Thyroid gland (tissue), 4 donors: ENCODE results near the gene PSG2. TPM values are rescaled to one million over a fixed set of nuclear protein-coding genes. Genes with fewer than 3 reads are reported as not detected.
"Not testable (repeated sequence)": the region's sequence is repeated elsewhere in the genome, so short reads cannot be mapped to it uniquely, and the experiment has no call there.

ENCODE experiments used
- DNase-seq, 2 donors: peaks; one replicate each; pipeline ENCODE4 v3.0.0-alpha.2; 2019
- H3K27ac ChIP-seq, 3 donors: fragments of 200-600 bp; sonication (generic); 1 replicate in 2 of 3; 2 replicates in 1 of 3; pipeline ENCODE4 v1.5.1; 2016 to 2019; ENCODE audit warnings: mild to moderate bottlenecking in 1 of 3, moderate library complexity in 1 of 3
- H3K27me3 ChIP-seq: fragments of 200-600 bp; sonication (generic); one replicate; pipeline ENCODE4 v1.5.1; 2019
- H3K36me3 ChIP-seq, 2 donors: fragments of 200-600 bp; sonication (generic); one replicate each; pipeline ENCODE4 v1.5.1; 2016 to 2019
- H3K4me1 ChIP-seq, 2 donors: fragments of 200-600 bp; sonication (generic); one replicate each; pipeline ENCODE4 v1.5.1; 2017 to 2019
- H3K4me3 ChIP-seq, 3 donors: fragments of 200-600 bp; sonication (generic); replicated peaks in 1 of 3; 1 replicate in 2 of 3; 2 replicates in 1 of 3; pipeline ENCODE4 v1.5.1; 2016; ENCODE audit warnings: mild to moderate bottlenecking in 1 of 3
- H3K9me3 ChIP-seq: fragments of 200-600 bp; sonication (generic); one replicate; pipeline ENCODE4 v1.5.1; 2017
- CTCF ChIP-seq, 6 experiments: fragments of 200-600 bp in 3 of 6; fragments of 450-650 bp in 3 of 6; sonication (generic) in 3 of 6; IDR thresholded peaks; one replicate each; pipeline ENCODE4 v1.5.1; 2016 to 2019; ENCODE audit warnings: antibody characterized with exemption in 6 of 6, mild to moderate bottlenecking in 2 of 6, inconsistent platforms in 1 of 6, moderate library complexity in 1 of 6
- POLR2A ChIP-seq, 2 donors: fragments of 450-650 bp; IDR thresholded peaks; one replicate each; pipeline ENCODE4 v1.6.1; 2017; ENCODE audit warnings: antibody characterized with exemption in 2 of 2, mild to moderate bottlenecking in 2 of 2, moderate library complexity in 1 of 2
- WGBS, 2 donors: methylation state at CpG; one replicate each; pipeline ENCODE4 v1.1.5; 2017; 5-methylcytosine and 5-hydroxymethylcytosine counted together
- intact Hi-C: fragments of 100-400 bp; cut with DNase I; formaldehyde crosslinking; loops from one replicate; pipeline ENCODE4 v1.15.1; 2023
- total RNA-seq, 4 donors: library from RNA; depleted of rRNA; stranded (reverse); fragments of >200 nt; gene quantifications; one replicate each; pipeline ENCODE4 v1.2.3, GENCODE V29; 2016

Gene PSG2
- total RNA-seq, 4 donors from 2014 or later: not detected

GRCh38 chr19:43084196-43084832 lies 1.8 kb upstream of the PSG2 start:
- H3K27ac ChIP-seq, H3K9me3 ChIP-seq, H3K4me1 ChIP-seq, H3K36me3 ChIP-seq, H3K27me3 ChIP-seq, H3K4me3 ChIP-seq, intact Hi-C loops: not testable (repeated sequence)
- 51 to 64% methylated on average over 12 of the region's 12 CpGs for WGBS, 2 donors
- DNase-seq: peak in 1 of 2 donors; percentile 8
- TF ChIP-seq CTCF (IDR thresholded peaks at IDR 0.05): peak in 3 of 6 experiments; percentile 32 to 68 (median 43)

- 93 to 95% methylated on average over 9 of the region's 9 CpGs for WGBS, 2 donors
- H3K27me3 ChIP-seq, intact Hi-C loops, H3K27ac ChIP-seq, H3K4me1 ChIP-seq, H3K36me3 ChIP-seq, DNase-seq, H3K4me3 ChIP-seq, H3K9me3 ChIP-seq: not testable (repeated sequence)
Measured at GRCh38 chr19:43083721-43084120, 1.2 kb upstream of the PSG2 start.

- Histone ChIP-seq H3K27me3 (no peaks in the 10 kb centered on the region), H3K36me3 (no peaks in the 10 kb centered on the region), H3K4me1 (no peaks in the 10 kb centered on the region), H3K9me3 (no peaks in the 10 kb centered on the region), H3K27ac (no peak overlapping the region), H3K4me3 (no peak overlapping the region)
- WGBS, 2 donors: 88 to 91% methylated on average over 4 of the region's 4 CpGs
- no peak for TF ChIP-seq POLR2A (IDR thresholded peaks at IDR 0.05)
- no peak for TF ChIP-seq CTCF (IDR thresholded peaks at IDR 0.05)
- intact Hi-C loops: no loop called here
- DNase-seq: no peak
Measured at GRCh38 chr19:43078311-43078710, 4.2 kb downstream of the PSG2 start.

- H3K9me3 ChIP-seq, H3K36me3 ChIP-seq, intact Hi-C loops, H3K4me3 ChIP-seq, H3K4me1 ChIP-seq, DNase-seq, H3K27me3 ChIP-seq, H3K27ac ChIP-seq: not testable (repeated sequence)
- 79 to 81% methylated on average over 4 of the region's 4 CpGs for WGBS, 2 donors
Measured at GRCh38 chr19:43077881-43078280, 4.6 kb downstream of the PSG2 start.

- H3K9me3 ChIP-seq, H3K4me3 ChIP-seq, DNase-seq, intact Hi-C loops, H3K4me1 ChIP-seq, H3K36me3 ChIP-seq, H3K27ac ChIP-seq, H3K27me3 ChIP-seq: not testable (repeated sequence)
- 61 to 72% methylated on average over 3 of the region's 3 CpGs for WGBS, 2 donors
Measured at GRCh38 chr19:43062418-43062817, 20.1 kb downstream of the PSG2 start.

- 78 to 81% methylated on average over 3 of the region's 3 CpGs for WGBS, 2 donors
- H3K4me1 ChIP-seq, DNase-seq, H3K9me3 ChIP-seq, intact Hi-C loops, H3K4me3 ChIP-seq, H3K27ac ChIP-seq, H3K36me3 ChIP-seq, H3K27me3 ChIP-seq: not testable (repeated sequence)
Measured at GRCh38 chr19:43061326-43061725, 21.2 kb downstream of the PSG2 start.

- 64 to 78% methylated on average over 3 of the region's 3 CpGs for WGBS, 2 donors
- DNase-seq, H3K4me1 ChIP-seq, H3K9me3 ChIP-seq, intact Hi-C loops, H3K4me3 ChIP-seq, H3K27me3 ChIP-seq, H3K27ac ChIP-seq, H3K36me3 ChIP-seq: not testable (repeated sequence)
Measured at GRCh38 chr19:43060254-43060653, 22.2 kb downstream of the PSG2 start.

- 85% methylated on average over 2 of the region's 2 CpGs; no CpG with 5 or more reads in 1 of the 2 donors for WGBS, 2 donors
- H3K4me3 ChIP-seq, H3K36me3 ChIP-seq, H3K4me1 ChIP-seq, intact Hi-C loops, DNase-seq, H3K27me3 ChIP-seq, H3K27ac ChIP-seq, H3K9me3 ChIP-seq: not testable (repeated sequence)
Measured at GRCh38 chr19:43059482-43059881, 23.0 kb downstream of the PSG2 start.

GRCh38 chr19:43058440-43058839 lies 24.1 kb downstream of the PSG2 start:
- DNase-seq, intact Hi-C loops, H3K4me1 ChIP-seq, H3K4me3 ChIP-seq, H3K9me3 ChIP-seq, H3K36me3 ChIP-seq, H3K27me3 ChIP-seq, H3K27ac ChIP-seq: not testable (repeated sequence)
- WGBS, 2 donors: 42 to 43% methylated on average over 2 of the region's 2 CpGs

GRCh38 chr19:43047966-43048365 lies 34.5 kb downstream of the PSG2 start:
- WGBS, 2 donors: 76 to 86% methylated on average over 3 of the region's 3 CpGs
- H3K27ac ChIP-seq, H3K4me3 ChIP-seq, intact Hi-C loops, H3K9me3 ChIP-seq, H3K4me1 ChIP-seq, H3K27me3 ChIP-seq, H3K36me3 ChIP-seq, DNase-seq: not testable (repeated sequence)

GRCh38 chr19:43046578-43046977 lies 35.9 kb downstream of the PSG2 start:
- H3K27me3 ChIP-seq, H3K9me3 ChIP-seq, H3K36me3 ChIP-seq, DNase-seq, H3K27ac ChIP-seq, H3K4me3 ChIP-seq, H3K4me1 ChIP-seq, intact Hi-C loops: not testable (repeated sequence)
- WGBS, 2 donors: 69 to 90% methylated on average over 2 of the region's 2 CpGs
